NAMALWA (cell line): ENCODE results near the gene COL6A2.
"Not testable (repeated sequence)": the region's sequence is repeated elsewhere in the genome, so short reads cannot be mapped to it uniquely, and the experiment has no call there.

Experiments used
- DNase-seq: peaks from one replicate; pipeline ENCODE4 v3.0.0-alpha.2; 2015; ENCODE audit warnings: low spot score

COL6A2 gene

DNA sequence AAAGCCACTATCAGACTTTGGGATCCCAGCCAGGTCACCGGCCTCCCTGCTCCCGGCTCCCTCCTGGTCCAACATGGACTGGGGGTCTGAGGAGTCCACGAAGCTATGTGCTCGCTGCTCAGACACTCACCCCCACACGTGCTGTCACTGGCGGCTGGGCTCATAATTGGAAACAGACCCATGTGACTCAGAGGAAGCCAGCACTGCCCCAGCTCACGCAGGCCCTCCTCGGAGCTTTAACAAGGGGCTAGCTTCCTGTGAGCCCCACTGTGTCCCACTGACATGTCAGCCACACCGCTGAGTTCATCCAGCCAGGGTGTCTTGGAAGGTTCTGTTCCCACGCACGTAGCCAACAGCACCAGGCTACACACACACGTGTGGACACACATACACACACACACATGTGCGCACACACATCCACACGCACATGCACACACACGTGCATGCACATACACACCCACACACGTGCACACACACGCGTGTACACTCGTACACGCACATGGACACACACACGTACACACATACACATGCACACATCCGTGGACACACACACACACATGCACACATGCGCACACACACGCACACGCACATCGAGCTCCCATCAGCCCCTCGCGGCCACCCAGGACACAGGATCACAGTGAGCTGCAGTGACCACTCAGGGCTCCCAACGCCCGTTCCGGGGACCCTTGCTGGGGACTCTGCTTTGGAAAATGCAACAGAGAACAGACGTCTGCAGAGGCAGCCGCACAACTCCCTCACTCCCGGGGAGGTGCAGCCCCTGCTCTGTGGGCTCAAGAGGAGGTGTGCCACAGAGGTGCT lies 18.4 kb upstream of the COL6A2 start:
- no peak for DNase-seq

DNA sequence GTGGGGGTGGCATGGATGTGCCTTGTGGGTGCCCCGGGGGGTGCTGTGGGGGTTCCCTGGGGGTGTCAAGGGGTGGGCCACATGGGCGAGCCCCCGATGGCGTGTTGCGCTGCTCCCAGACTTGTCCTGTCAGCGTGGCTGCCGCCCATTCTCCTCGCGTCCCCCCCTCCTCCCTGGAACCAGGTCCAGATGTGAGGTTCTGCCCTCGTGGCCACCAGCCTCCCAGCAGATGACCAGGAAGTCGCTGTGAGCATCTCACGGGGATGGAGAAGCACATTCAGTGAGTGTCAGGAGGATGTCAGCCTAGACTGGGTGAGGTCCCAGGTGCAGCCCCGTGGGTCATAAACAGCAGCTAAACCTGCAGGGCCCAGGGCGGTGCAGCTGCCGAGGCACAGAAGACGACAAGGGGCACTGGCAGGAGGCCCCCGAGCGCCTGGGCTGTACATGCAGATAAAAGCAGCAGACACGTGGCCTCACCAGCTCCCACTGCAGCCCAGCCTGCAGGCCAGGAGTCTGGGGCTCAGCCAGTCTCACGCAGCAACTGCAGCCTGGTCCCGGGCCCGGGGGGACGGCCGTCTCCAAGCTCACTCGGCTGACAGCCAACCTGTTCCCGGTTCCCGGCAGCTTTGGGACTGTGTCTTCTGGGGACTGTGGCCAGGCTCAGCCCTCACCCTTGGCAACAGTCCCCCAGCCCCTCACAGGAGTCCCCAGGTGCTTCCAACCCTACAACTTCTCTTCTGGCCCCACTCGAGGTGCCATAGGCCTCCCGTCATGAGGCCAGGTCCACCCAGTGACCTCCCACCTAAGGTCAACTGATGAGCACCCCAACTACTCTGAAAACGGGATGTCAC lies 17.5 kb upstream of the COL6A2 start:
- no peak for DNase-seq

DNA sequence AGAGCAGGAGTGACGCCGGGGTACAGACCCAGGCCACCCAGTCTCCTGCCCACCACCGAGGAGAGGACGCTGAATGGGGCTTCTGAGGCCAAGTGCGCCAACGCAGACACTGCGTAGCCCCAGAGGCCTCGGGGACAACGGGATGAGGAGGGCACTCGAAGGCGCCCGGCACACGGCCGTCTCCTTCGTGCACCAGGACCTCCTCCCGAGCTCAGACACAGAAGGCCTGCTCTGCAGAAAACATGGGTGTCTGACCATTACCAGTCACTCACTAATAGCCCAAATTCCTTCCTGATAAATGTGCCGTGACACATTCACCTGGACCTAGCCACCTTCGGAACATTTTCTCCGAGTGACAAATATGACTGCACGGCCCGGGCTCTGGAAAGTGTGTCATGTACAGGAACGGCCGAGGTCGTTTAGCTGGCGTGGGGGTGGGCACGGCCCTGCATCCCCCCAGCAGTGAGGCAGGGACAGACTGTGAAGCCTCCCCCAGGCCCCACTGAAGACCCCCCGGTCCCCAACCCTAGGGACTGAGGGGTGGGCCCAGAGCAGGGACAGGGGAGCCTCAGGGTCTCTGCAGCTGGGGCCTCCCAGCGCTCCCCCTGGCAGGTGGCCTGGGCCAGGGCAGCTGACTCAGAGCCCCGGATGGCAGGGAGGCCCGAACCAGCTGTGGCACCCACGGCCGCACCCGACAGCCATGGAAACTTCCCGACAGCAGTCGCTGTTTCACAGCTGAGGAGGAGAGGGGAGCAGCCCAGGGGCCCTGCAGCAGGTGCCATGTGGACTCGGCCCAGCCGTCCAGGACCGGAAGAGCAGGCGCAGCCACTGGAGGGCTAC lies 16.7 kb upstream of the COL6A2 start:
- no peak for DNase-seq

DNA sequence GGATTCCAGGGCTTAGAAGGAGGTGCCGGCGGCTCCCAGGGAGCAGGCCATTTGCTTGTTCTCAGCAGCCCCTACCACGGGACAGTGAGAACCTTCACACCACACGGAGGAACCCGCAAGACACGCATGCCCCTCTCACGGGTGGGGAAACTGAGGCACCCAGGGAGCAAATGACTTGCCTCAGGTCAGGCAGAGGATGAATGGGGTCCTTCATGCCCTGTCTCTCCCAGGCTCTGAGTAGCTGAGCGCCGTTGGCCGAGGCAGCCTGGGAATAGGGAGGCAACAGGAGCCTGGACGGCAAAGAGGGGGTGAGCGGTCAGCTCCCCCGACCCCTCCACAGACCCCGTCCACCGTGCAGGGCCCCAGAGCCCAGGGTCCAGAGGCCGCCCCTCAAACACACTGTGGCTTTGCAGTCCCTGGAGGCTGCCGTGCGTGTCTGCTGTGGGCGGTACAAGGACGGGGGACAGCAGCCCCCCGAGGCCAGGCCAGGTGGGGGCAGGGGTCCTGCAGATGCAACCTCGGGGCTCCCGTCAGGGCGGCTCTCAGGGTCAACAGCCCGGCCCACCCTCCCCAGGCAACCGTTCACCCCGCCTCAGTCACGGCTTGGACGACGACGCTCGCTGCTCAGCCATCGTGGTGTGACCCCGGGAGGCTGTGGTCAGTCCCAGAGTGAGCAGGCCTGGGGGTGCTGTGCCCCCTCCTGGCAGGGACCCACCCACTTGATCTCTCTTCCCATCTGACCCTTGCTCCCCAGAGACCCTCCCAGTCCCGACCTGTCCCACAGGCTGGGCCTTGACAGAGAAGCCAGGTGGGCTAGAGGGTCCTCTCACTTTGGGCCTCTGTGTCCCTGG lies 15.8 kb upstream of the COL6A2 start:
- no peak for DNase-seq

DNA sequence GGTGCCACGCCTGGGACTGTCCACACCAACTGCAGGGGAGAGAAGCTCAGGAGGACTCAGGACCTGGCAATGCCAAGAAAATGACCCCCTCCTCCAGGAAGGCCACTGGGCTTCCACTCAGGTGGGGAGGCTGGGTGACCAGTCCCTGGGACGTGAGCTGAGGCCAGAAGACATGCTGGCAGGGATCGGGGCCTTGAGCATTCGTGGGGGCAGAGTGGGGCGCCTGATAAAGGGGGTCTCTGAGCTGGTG lies 15.3 kb upstream of the COL6A2 start:
- no peak for DNase-seq

DNA sequence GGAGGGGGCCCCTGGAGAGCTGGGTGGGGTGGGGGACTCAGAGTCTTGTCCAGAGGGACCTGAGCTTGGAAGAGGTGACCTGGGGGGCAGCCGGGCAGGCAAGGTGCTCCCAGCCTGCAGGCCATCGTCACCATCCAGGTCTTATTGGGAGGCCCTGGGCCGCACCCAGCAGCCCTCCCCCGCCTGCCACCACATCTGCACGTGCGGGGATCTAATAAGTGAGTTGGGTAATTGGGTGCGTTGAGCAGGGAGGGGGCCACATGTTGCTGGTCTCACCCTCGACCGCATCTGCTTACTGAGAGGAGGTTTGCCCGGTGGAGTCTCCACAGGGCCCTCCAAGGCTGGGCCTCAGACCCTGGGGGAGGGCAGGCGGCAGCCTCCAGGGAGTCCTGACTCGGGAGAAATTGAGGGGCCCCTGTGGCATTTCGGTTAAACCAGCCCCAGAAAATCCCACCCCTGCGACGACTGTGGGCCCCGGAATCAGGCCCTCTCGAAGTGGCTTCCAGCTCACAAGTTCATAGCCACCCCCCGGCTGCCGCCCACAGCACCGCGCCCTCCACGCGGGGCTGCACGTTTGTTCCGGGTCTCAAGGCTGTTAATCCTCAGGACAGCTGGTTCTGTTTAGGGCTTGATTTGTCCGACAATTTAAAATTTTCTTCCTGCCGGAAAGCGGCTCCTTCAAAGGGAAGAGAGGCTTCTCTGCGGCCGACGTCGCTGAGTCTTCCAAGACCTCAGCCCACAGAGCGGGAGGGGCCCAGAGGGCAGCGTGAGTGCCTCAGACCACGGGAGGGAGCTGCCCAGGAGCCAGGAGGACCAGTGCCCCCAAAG lies 14.7 kb upstream of the COL6A2 start:
- DNase-seq, result no peak

DNA sequence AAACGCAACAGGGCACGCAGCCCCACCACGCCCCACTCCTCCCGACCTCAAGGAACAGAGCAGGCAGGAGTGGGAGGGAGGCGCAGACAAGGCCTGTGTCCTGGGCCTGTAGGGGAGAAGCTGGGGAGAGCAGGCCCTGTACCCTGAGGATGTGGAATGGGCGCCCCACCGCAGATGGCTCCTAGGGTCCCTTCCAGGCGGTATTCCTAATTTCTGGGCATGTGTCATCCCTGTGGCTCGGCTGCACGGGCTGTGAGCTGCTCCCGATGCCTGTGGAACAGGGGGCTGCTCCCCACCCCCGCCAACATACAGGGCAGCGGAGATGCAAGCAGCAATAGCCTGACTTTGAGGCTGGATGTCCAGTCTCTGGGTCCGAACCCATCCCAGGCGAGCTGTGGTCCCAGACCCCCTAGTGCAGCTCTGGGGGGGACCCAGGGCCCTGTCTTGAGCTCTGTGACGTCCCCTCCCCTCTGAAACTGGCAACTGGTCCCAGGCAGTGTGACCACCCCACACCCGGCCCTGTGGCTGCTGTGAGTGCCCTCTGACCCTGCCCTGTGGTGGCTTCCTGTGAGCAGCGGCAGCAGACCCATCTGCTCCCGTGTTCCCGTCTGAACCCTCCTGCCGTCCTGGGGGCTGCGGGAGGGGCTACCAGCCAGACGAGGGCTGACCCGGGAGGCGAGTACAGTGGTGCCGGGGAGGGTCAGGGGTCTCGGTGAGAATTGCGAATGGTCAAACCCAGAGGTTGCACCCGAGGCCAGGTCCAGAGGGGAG lies 13.9 kb upstream of the COL6A2 start:
- no peak for DNase-seq

DNA sequence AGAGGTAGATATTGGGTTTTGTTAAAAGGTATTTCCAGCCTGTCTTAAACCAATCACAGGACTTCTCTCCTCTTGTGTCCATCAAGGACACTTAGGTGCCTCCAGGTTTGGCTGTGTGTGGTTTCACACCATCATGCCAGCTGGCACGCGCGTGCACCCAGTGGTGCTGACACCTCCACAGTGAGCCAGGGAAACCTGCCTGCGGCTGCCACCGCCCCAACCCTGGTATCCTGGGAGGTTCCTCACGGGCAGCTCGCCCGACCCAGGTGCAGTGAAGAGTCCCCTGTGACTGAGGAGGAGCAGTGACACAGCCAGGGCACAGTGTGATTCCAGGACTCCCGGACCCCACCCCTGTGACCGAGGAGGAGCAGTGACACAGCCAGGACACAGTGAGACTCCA lies 13.2 kb upstream of the COL6A2 start:
- DNase-seq, result no peak

DNA sequence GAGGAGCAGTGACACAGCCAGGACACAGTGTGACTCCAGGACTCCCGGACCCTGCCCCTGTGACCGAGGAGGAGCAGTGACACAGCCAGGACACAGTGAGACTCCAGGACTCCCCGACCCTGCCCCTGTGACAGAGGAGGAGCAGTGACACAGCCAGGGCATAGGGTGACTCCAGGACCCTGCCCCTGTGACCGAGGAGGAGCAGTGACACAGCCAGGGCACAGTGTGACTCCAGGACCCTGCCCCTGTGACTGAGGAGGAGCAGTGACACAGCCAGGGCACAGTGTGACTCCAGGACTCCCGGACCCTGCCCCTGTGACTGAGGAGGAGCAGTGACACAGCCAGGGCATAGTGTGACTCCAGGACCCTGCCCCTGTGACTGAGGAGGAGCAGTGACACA lies 12.7 kb upstream of the COL6A2 start:
- DNase-seq, result not testable (repeated sequence)

DNA sequence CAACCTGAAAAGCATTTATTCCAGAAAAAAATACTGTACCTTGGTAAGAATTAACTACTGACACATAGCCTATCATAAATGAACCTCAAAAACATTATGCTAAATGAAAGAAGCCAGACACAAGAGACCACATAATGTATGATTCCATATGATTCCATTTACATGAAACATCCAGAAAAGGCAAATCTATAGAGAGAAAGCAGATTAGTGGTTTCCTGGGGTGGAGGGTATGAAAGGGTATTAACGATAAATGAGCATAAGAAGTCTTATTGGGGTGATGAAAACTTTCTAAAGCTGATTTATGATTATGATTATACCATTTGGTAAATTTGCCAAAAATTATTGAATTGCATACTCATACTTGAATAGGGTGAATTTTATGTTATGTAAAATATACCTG lies 10.3 kb upstream of the COL6A2 start:
- DNase-seq, result no peak

DNA sequence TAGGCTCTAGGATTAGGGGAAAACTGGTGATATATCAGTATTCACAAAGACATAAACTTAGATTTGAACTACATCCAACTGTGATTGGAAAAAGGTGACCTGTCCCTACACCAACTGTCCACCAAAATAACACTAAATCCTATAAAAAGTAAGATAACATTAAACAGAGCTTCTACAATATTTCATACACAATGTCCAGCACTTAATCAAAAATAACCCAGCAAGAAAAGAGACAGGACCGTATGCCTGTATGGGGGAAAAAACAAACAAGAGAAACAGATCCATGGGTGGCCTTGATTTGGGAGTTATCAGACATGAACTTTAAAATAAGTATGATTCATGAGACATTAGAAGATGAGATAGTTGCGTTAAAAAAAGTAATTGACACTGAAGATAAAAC lies 9.7 kb upstream of the COL6A2 start:
- DNase-seq, result no peak

DNA sequence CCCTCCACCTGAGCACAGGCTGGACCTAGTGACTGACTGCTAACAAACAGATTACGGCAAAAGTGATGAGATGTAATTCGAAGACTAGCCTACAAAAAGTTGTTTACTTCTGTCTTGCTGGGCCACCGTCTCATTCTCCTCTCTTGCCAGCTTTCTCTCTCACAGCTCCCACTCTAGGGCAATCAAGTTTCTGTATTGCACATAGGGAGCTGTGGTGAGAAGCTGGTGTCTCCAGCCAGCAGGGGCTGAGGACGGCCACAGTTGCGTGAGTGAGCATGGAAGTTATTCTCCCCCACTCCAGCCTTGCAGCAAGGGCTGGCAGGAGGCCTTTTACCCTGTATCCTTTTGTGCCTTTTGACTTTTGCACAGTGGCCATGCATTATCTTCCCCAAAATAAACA lies 8.6 kb upstream of the COL6A2 start:
- no peak for DNase-seq

DNA sequence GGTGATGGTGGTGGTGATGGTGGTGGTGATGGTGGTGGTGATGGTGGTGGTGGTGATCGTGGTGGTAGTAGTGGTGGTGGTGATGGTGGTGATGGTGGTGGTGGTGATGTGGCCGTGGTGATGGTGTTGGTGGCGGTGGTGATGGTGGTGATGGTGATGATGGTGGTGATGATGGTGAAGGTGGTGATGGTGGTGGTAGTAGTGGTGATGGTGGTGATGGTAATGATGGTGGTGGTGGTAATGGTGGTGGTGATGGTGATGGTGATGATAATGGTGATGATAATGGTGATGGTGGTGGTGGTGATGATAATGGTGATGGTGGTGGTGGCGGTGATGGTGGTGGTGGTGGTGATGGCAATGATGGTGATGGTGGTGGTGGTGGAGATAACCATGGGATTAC lies 6.8 kb upstream of the COL6A2 start:
- DNase-seq, result no peak

DNA sequence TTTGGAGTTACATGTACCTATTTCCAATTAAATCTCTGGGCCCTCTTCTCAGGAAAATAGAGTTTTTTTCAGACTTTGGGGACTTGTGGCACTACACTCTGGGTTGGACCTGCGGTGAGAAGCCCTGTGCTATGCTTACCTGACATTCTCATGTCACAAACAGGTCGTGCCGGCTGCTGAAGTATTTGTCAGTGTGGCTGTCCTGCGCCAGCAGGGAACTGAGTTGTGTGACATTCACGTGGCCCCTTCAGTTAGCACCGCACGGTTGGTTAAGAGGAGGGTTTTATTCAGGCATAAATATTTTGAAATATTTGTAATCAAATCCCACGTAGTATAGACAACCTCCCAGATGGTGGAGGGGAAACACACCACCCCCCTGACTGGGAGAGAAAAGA lies 6.3 kb upstream of the COL6A2 start:
- no peak for DNase-seq

DNA sequence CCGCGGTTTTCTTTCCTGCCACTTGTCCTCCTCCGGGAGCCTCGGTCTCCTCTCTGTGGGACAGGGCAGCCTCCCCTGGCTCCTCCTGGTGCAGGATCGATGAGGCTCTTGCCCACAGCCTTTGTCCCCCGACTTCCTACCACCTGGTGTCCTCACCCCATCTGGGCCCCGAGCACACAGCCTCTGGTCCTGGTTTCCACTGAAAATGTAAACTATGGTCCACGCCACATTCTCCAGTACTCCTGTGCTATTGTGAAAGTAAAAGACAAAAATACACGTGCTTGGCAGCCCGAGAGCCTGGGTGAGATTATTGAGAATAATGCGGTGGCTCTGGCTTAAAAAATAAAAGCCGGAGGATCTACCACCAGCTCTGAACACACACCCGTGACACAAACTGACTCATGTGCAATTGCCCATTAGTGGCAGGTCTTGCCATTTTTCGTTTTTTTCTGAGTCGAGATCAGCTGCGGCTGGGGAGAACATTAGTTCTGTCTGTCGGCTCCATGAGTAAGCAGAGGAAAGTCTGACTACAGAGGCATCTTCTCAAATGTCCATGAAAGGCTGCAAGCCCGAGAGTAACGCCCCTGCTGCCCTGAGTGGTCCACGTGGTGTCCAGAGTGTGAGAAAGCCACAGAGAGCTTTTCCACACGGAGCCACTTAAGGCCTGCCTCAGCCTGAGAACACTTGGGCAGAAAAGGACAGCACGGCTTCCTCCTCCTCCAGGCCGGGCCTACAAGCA lies 5.7 kb upstream of the COL6A2 start:
- no peak for DNase-seq

DNA sequence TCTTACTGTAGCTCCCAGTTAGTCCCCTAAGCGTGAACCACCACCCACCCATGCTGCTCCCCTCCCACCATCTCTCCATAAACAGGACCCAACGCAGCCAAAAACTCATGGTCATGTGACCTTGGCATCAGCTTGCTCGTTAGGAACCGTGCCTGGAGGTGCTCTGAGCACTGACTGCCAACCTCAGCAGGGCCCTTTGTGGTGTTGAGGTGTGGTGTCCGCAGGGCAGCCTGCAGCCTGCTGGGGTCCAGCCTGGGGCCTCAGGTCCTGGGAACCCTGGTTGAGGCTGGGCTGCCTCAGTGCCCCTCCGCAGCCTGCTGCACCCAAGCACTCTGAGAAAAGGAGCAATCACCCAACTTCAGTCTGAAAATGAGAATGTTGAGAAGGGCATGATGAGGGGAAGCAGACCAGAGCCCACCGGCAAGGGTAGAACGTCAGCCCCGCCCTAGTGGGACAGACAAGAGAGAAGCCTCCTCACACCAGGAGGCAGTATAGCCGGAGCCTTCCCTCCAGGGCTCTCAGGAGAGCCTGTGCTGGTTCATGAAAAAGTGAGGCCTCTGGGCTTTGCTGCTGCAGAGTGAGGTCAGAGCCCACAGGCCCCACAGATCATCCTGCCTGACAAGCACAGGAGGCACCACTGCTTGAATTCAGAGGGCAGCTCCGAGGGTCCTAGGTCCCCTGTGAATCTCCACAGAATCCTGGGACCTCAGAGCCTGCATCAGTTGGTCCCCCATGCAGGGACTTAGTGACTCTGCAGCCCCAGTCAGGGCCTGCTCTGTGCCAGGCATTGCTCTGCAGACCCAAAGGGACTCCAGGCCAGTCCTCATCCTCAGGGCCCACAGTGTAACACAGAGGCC lies 4.9 kb upstream of the COL6A2 start:
- DNase-seq, result no peak

DNA sequence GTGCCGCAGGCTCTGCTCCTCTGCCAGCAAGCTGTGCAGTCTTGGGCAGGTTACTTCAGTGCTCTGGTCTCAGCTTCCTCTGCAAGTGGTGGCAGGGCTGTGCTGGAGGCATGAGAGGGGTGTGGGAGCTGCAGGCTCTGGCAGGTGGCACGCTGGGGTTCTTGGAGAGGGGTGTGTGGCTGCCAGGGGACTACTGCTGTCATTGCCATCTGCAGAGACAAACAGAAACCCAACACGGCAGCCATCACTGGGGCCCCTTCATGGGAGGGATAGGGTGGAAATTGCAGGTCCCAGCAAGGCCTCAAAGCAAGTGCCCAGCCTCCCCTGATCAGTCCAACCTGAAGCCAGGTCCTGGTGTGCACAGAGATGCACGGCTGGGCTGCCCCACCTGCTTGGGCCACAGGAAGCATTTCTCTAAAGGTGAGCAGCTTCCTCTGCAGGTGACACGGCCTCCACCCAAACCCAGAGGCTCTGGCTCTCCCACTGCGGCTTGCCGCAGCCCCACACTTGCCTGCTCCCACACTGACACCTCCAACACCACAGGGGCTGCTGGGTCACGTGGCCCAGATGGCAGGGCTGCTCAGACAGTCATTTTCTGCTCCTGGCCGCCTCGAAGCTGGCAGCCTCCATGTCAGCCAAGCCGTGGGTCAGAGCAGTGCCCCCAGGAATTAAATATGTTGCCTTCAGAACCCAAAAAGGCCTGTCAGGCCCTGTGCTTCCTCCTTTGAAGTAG lies 4.1 kb upstream of the COL6A2 start:
- no peak for DNase-seq
